ENCODE data around the gene SRP9.
A peak's percentile ranks its signal among the peaks of the same experiment; 100 is the strongest.
"Not testable (repeated sequence)": the region's sequence is repeated elsewhere in the genome, so short reads cannot be mapped to it uniquely, and the experiment has no call there.

The SRP9 gene

GRCh38 chr1:225812488-225813213 is 35.0 kb downstream of the SRP9 start:
- peaks cover 53% of the 10 kb centered on the region for H3K4me1 Mint-ChIP-seq
- H3K27ac Mint-ChIP-seq, result peak overlapping the region; percentile 93 to 96 (median 94)
- no peaks in the 10 kb centered on the region for H3K36me3 Mint-ChIP-seq (ENCODE audit: low read depth)
- TF ChIP-seq CTCF (IDR thresholded peaks at IDR 0.05; ENCODE audit: unreplicated experiment in 3 of 3), result no peak
- peaks cover 10% of the 10 kb centered on the region for H3K27me3 Mint-ChIP-seq (ENCODE audit: low read depth)
- peak overlapping the region; percentile 40 to 97 (median 93) for H3K4me3 Mint-ChIP-seq
- no peaks in the 10 kb centered on the region for H3K9me3 Mint-ChIP-seq

GRCh38 chr1:225813214-225813964 is 35.8 kb downstream of the SRP9 start:
- H3K27me3 Mint-ChIP-seq (ENCODE audit: low read depth), result peaks cover 10% of the 10 kb centered on the region
- peak overlapping the region; percentile 93 to 96 (median 94) for H3K27ac Mint-ChIP-seq
- no peak for TF ChIP-seq CTCF (IDR thresholded peaks at IDR 0.05; ENCODE audit: unreplicated experiment in 3 of 3)
- peaks cover 60% of the 10 kb centered on the region for H3K4me1 Mint-ChIP-seq
- no peaks in the 10 kb centered on the region for H3K9me3 Mint-ChIP-seq
- peak overlapping the region; percentile 47 to 69 (median 47) for H3K4me3 Mint-ChIP-seq
- H3K36me3 Mint-ChIP-seq (ENCODE audit: low read depth), result no peaks in the 10 kb centered on the region

GRCh38 chr1:225814381-225814780 is 36.8 kb downstream of the SRP9 start:
- H3K4me1 Mint-ChIP-seq, result peaks cover 66% of the 10 kb centered on the region
- no peaks in the 10 kb centered on the region for H3K9me3 Mint-ChIP-seq
- peaks cover 2% of the 10 kb centered on the region for H3K36me3 Mint-ChIP-seq (ENCODE audit: low read depth)
- peak overlapping the region; percentile 93 to 96 (median 94) for H3K27ac Mint-ChIP-seq
- no peak for TF ChIP-seq CTCF (IDR thresholded peaks at IDR 0.05; ENCODE audit: unreplicated experiment in 3 of 3)
- H3K27me3 Mint-ChIP-seq (ENCODE audit: low read depth), result peaks cover 7% of the 10 kb centered on the region
- no peak overlapping the region for H3K4me3 Mint-ChIP-seq

GRCh38 chr1:225815090-225815489 is 37.5 kb downstream of the SRP9 start:
- H3K27me3 Mint-ChIP-seq (ENCODE audit: low read depth); H3K4me3 Mint-ChIP-seq; H3K36me3 Mint-ChIP-seq (ENCODE audit: low read depth); H3K9me3 Mint-ChIP-seq: not testable (repeated sequence)
- peak overlapping the region in 1 of 3 experiments; percentile 99 for H3K27ac Mint-ChIP-seq
- H3K4me1 Mint-ChIP-seq, result peaks cover 73% of the 10 kb centered on the region

- peaks cover 2% of the 10 kb centered on the region for H3K27me3 Mint-ChIP-seq (ENCODE audit: low read depth)
- H3K9me3 Mint-ChIP-seq, result no peaks in the 10 kb centered on the region
- H3K36me3 Mint-ChIP-seq (ENCODE audit: low read depth), result peaks cover 9% of the 10 kb centered on the region
- peak overlapping the region; percentile 84 to 99 (median 93) for H3K27ac Mint-ChIP-seq
- no peak for TF ChIP-seq CTCF (IDR thresholded peaks at IDR 0.05; ENCODE audit: unreplicated experiment in 3 of 3)
- peaks cover 75% of the 10 kb centered on the region for H3K4me1 Mint-ChIP-seq
- peak overlapping the region in 2 of 3 experiments; percentile 12 to 31 for H3K4me3 Mint-ChIP-seq
Measured at GRCh38 chr1:225815526-225816178, 38.0 kb downstream of the SRP9 start.

Data from nephron (organoid).